ENCODE measurements around the gene ACAP2. TPM values are rescaled to one million over a fixed set of nuclear protein-coding genes. Genes with fewer than 3 reads are reported as not detected.

ACAP2 gene
- total RNA-seq, 4 donors from 2014 or later, result 38.3 to 66.0 (median 49.2) TPM

DNA sequence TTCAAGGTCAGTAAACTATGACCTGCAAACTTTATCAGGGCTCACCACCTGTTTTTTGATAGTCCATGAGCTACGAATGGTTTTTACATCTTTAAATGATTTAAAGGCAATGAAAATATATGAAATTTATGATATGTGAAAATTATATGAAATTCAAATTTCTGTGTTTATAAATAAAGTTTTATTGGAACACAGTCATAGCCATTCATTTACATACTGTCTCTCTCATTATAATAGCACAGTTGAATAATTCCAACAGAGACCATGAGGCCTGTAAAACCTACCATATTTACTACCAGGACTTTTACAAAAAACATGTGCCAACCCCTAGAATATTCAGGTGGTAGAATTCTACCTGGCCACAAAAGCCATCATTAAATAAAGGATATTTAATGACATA lies 107.9 kb downstream of the ACAP2 start:
- TF ChIP-seq, protein P1, sequence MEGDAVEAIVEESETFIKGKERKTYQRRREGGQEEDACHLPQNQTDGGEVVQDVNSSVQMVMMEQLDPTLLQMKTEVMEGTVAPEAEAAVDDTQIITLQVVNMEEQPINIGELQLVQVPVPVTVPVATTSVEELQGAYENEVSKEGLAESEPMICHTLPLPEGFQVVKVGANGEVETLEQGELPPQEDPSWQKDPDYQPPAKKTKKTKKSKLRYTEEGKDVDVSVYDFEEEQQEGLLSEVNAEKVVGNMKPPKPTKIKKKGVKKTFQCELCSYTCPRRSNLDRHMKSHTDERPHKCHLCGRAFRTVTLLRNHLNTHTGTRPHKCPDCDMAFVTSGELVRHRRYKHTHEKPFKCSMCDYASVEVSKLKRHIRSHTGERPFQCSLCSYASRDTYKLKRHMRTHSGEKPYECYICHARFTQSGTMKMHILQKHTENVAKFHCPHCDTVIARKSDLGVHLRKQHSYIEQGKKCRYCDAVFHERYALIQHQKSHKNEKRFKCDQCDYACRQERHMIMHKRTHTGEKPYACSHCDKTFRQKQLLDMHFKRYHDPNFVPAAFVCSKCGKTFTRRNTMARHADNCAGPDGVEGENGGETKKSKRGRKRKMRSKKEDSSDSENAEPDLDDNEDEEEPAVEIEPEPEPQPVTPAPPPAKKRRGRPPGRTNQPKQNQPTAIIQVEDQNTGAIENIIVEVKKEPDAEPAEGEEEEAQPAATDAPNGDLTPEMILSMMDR (IDR thresholded peaks at IDR 0.05), result no peak
- TF ChIP-seq POLR2A (IDR thresholded peaks at IDR 0.05) (no peak), POLR2AphosphoS5 (IDR thresholded peaks at IDR 0.05) (no peak), EP300 (IDR thresholded peaks at IDR 0.05) (no peak)
- H3K27me3 ChIP-seq, result no peaks in the 10 kb centered on the region
- ATAC-seq, result no peak
- H3K27ac ChIP-seq, result no peak overlapping the region
- H3K4me3 ChIP-seq, result no peak overlapping the region
- H3K4me1 ChIP-seq, result no peaks in the 10 kb centered on the region
- WGBS, 2 donors (ENCODE audit: low coverage in 1 of 2), result 91 to 100% methylated on average over 1 of the region's 1 CpG
- H3K36me3 ChIP-seq, result peaks cover 0 to 45% of the 10 kb centered on the region in 2 donors
- no peaks in the 10 kb centered on the region for H3K9me3 ChIP-seq

DNA sequence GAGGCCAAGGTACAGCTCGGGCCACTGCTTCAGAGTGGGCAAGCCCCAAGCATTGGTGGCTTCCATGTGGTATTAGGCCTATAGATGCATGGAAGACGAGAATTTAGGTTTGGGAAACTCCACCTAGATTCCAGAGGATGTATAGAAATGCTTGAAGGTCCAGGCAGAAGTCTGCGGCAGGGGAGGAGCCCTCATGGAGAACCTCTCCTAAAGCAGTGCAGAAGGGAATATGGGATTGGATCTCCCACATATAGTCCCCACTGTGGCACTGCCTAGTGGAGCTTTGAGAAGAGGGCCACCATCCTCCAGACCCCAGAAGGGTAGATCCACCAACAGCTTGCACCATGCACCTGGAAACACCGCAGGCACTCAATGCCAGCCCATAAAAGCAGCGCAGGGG lies 123.8 kb downstream of the ACAP2 start:
- Histone ChIP-seq H3K4me3 (no peak overlapping the region), H3K27ac (no peak overlapping the region), H3K27me3 (no peaks in the 10 kb centered on the region), H3K36me3 (peaks cover 0 to 24% of the 10 kb centered on the region in 2 donors), H3K9me3 (no peaks in the 10 kb centered on the region), H3K4me1 (no peaks in the 10 kb centered on the region)
- 85 to 100% methylated on average over 1 to 4 of the region's 5 CpGs for WGBS, 2 donors (ENCODE audit: low coverage in 1 of 2)
- ATAC-seq, result no peak
- TF ChIP-seq POLR2A (IDR thresholded peaks at IDR 0.05) (no peak), EP300 (IDR thresholded peaks at IDR 0.05) (no peak), POLR2AphosphoS5 (IDR thresholded peaks at IDR 0.05) (no peak)
- TF ChIP-seq, protein P1 (IDR thresholded peaks at IDR 0.05), result no peak

DNA sequence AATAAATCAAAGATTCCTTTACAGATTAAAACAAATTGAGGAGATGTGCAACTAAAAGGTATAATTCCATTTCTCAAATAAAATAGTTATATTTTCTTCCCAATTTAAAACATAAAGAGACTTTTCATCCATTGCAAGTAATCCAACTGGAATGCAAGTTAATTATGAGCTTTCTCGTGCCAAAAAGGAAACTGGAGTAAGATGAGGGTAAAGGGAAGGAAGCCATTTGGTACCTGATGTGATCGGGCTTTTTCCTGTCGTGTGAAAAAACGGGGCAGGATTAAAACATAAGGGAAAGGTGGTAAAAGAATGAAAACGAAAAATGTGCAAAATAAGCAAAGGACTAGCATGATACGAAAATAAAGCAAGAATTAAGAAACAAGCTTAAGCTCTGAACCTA lies 130.1 kb downstream of the ACAP2 start:
- H3K4me1 ChIP-seq, result no peaks in the 10 kb centered on the region
- H3K27me3 ChIP-seq, result no peaks in the 10 kb centered on the region
- 59 to 75% methylated on average over 5 to 6 of the region's 6 CpGs for WGBS, 2 donors (ENCODE audit: low coverage in 1 of 2)
- no peak overlapping the region for H3K4me3 ChIP-seq
- TF ChIP-seq POLR2AphosphoS5 (IDR thresholded peaks at IDR 0.05) (no peak), POLR2A (IDR thresholded peaks at IDR 0.05) (no peak), EP300 (IDR thresholded peaks at IDR 0.05) (no peak)
- TF ChIP-seq, protein P1 (IDR thresholded peaks at IDR 0.05), result no peak
- no peaks in the 10 kb centered on the region for H3K9me3 ChIP-seq
- ATAC-seq, result no peak
- no peak overlapping the region for H3K27ac ChIP-seq
- H3K36me3 ChIP-seq, result peaks cover 0 to 12% of the 10 kb centered on the region in 2 donors

DNA sequence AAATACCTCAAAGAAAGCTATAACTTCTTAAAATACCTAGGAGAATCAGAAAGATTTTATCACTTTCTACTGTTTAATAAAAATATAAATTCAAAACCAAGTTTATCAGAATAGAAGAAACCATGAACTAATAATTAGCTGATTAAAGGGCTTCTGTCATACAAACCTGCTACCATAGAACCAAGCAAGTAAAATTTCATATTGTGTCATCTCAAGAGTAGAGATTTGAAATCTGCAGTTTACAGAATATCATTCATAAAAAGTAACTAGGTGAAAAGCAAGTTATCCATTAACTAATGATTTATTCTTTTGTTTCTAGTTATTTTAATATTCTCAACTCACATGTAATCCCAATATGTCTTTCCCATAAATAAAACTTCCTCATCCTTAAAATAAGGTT lies 135.1 kb downstream of the ACAP2 start:
- peaks cover 0 to 39% of the 10 kb centered on the region in 2 donors for H3K36me3 ChIP-seq
- no peaks in the 10 kb centered on the region for H3K9me3 ChIP-seq
- TF ChIP-seq POLR2AphosphoS5 (IDR thresholded peaks at IDR 0.05) (no peak), POLR2A (IDR thresholded peaks at IDR 0.05) (no peak), EP300 (IDR thresholded peaks at IDR 0.05) (no peak)
- TF ChIP-seq, protein P1 (IDR thresholded peaks at IDR 0.05), result no peak
- no peaks in the 10 kb centered on the region for H3K27me3 ChIP-seq
- H3K4me1 ChIP-seq, result no peaks in the 10 kb centered on the region
- H3K27ac ChIP-seq, result no peak overlapping the region
- ATAC-seq, result no peak
- no peak overlapping the region for H3K4me3 ChIP-seq

DNA sequence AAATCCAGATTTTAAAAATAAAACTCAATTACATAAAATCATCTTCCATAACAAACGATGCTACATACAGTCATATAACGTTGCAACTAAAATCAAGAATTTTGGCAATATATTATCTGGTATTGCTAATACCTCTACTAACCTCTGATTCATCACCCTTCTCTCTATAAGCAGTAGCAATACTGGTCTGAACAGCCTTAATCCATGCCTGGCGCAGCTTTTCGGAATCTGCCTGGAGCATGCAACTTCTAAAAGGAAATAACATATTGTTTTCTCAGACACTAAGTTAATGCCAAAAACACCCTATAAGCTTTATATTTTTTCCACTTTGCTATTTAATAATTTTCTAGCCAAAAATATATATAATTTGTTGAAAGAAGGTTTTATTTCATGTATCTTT lies 136.5 kb downstream of the ACAP2 start:
- TF ChIP-seq POLR2AphosphoS5 (IDR thresholded peaks at IDR 0.05), result no peak
- TF ChIP-seq POLR2A (IDR thresholded peaks at IDR 0.05), result no peak
- TF ChIP-seq EP300 (IDR thresholded peaks at IDR 0.05), result no peak
- TF ChIP-seq, protein P1 (IDR thresholded peaks at IDR 0.05), result no peak
- Histone ChIP-seq H3K36me3 (peaks cover 0 to 42% of the 10 kb centered on the region in 2 donors), H3K4me3 (no peak overlapping the region), H3K4me1 (no peaks in the 10 kb centered on the region), H3K27ac (no peak overlapping the region), H3K9me3 (no peaks in the 10 kb centered on the region), H3K27me3 (no peaks in the 10 kb centered on the region)
- 93 to 98% methylated on average over 4 of the region's 4 CpGs for WGBS, 2 donors (ENCODE audit: low coverage in 1 of 2)
- ATAC-seq, result no peak

All from gastroesophageal sphincter (tissue), 4 donors.